Bronchial epithelial cell (primary cell): ENCODE results near the gene SYTL5. TPM values are rescaled to one million over a fixed set of nuclear protein-coding genes. Genes with fewer than 3 reads are reported as not detected.

ENCODE experiments used
- DNase-seq: peaks from one replicate; pipeline ENCODE4 v3.0.0-alpha.2; 2010; ENCODE audit warnings: low read depth
- FAIRE-seq: peaks from 2 replicates; lab custom pipeline; 2011; peaks lifted over from hg19 to GRCh38; lab: Jason Lieb, UNC
- H3K27me3 ChIP-seq: 2 replicates; pipeline ENCODE4 v1.5.1; 2011; ENCODE audit warnings: low read length; ENCODE audit not compliant: control insufficient read depth, insufficient read depth
- H3K36me3 ChIP-seq: 2 replicates; pipeline ENCODE4 v1.5.1; 2011; ENCODE audit warnings: low read length; ENCODE audit not compliant: control insufficient read depth, insufficient read depth
- H3K4me3 ChIP-seq: 2 replicates; pipeline ENCODE4 v1.5.1; 2011; ENCODE audit warnings: mild to moderate bottlenecking, low read depth, low read length, control low read depth
- CTCF ChIP-seq: IDR thresholded peaks from 2 replicates; pipeline ENCODE4 v1.5.1; 2011; ENCODE audit warnings: mild to moderate bottlenecking, moderate library complexity, low read length, control low read depth, inconsistent platforms; ENCODE audit not compliant: insufficient read depth, severe bottlenecking
- total RNA-seq: library from RNA; depleted of rRNA; stranded (reverse); fragments of >200 nt; gene quantifications from 2 replicates; pipeline ENCODE4 v1.2.1, GENCODE V29; 2014

SYTL5 gene
- total RNA-seq, 1 donor from 2014 or later, result 1.3 TPM

- Histone ChIP-seq H3K27me3 (no peaks in the 10 kb centered on the region), H3K36me3 (no peaks in the 10 kb centered on the region), H3K4me3 (no peak overlapping the region)
- DNase-seq (no peak), FAIRE-seq (no peak)
- no peak for TF ChIP-seq CTCF
Observed at GRCh38 chrX:38149016-38149415, 142.7 kb downstream of the SYTL5 start.

- no peaks in the 10 kb centered on the region for H3K36me3 ChIP-seq
- no peak for DNase-seq
- no peak overlapping the region for H3K4me3 ChIP-seq
- no peak for FAIRE-seq
- TF ChIP-seq CTCF, result no peak
- H3K27me3 ChIP-seq, result no peaks in the 10 kb centered on the region
Observed at GRCh38 chrX:38150993-38151392, 144.6 kb downstream of the SYTL5 start.

DNA sequence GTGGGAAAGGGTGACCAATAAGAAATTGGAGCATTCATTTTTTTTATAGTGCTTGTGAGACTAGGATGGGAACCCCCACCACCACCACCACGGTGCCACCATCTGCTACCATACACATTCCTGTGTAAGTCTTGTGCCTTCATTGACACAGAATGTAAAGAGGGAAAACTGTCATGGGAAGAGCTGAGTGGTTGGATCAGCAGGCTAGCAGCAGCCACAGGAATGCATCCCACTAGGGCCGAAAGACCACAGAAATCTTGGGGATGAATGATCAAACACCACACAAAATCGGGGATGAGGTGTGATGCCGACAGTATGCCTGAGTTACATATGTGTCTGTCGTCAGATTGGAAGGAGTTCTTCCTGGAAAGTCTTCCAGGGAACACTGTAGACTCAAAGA lies 145.1 kb downstream of the SYTL5 start:
- DNase-seq (no peak), FAIRE-seq (no peak)
- Histone ChIP-seq H3K27me3 (no peaks in the 10 kb centered on the region), H3K36me3 (no peaks in the 10 kb centered on the region), H3K4me3 (no peak overlapping the region)
- no peak for TF ChIP-seq CTCF

GRCh38 chrX:38154340-38154739 lies 148.0 kb downstream of the SYTL5 start:
- FAIRE-seq (no peak), DNase-seq (no peak)
- Histone ChIP-seq H3K36me3 (no peaks in the 10 kb centered on the region), H3K4me3 (no peak overlapping the region), H3K27me3 (no peaks in the 10 kb centered on the region)
- TF ChIP-seq CTCF, result no peak

- no peak for FAIRE-seq
- no peak for DNase-seq
- Histone ChIP-seq H3K36me3 (no peaks in the 10 kb centered on the region), H3K4me3 (no peak overlapping the region), H3K27me3 (no peaks in the 10 kb centered on the region)
- TF ChIP-seq CTCF, result no peak
Observed at GRCh38 chrX:38154818-38155217, 148.5 kb downstream of the SYTL5 start.

DNA sequence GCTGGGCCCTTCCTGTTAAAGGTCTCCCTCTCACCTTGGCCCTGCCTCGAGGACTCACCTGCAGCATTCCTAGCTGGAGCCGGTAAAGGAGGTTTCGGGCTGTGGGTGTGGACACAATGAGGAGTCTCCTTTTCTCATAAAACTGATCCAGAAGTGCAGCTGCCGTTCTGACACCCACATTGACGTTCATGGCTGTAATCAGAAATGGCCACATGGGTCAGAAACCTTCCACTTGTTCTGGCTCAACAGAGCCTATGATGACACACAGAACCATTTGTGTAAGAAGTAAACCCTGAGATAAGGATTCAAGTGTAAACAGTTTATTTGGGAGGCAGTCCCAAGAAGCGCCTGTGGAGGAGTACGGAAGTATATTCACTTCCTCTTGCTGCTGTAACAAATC lies 150.5 kb downstream of the SYTL5 start:
- no peak for TF ChIP-seq CTCF
- FAIRE-seq, result no peak
- Histone ChIP-seq H3K4me3 (no peak overlapping the region), H3K27me3 (no peaks in the 10 kb centered on the region), H3K36me3 (no peaks in the 10 kb centered on the region)
- DNase-seq, result no peak
